NOMO-1 (cell line): Measurements from ENCODE around the gene HEBP1.
A peak's percentile ranks its signal among the peaks of the same experiment; 100 is the strongest.
"Not testable (repeated sequence)": the region's sequence is repeated elsewhere in the genome, so short reads cannot be mapped to it uniquely, and the experiment has no call there.

Experiments used
- DNase-seq, 2 experiments: peaks; one replicate each; lab custom pipeline; 2025; ENCODE audit not compliant: unreplicated experiment in 2 of 2; lab: John Stamatoyannopoulos, UW

The HEBP1 gene

GRCh38 chr12:12999959-13000615 lies at the start of gene HEBP1:
HEBP1 (minus strand) TSS chr12:13000265; CDS start chr12:13000114, 151 bp downstream.
- DNase-seq = peak; percentile 78 to 91

- DNase-seq = no peak
Observed at GRCh38 chr12:13049816-13050215, 49.8 kb upstream of the HEBP1 start.

GRCh38 chr12:13046964-13047363 lies 46.9 kb upstream of the HEBP1 start:
- DNase-seq = no peak

- no peak for DNase-seq
Observed at GRCh38 chr12:13045816-13046215, 45.8 kb upstream of the HEBP1 start.

GRCh38 chr12:13044906-13045299 lies 44.8 kb upstream of the HEBP1 start:
- DNase-seq = no peak

- DNase-seq = peak; percentile 44 to 47
Observed at GRCh38 chr12:13044002-13044905, 44.2 kb upstream of the HEBP1 start, which contains the start of gene FAM234B. FAM234B (plus strand) TSS chr12:13044381; CDS start chr12:13044404, 23 bp downstream.

GRCh38 chr12:13042666-13043230 lies 42.7 kb upstream of the HEBP1 start:
- DNase-seq = no peak

- no peak for DNase-seq
Observed at GRCh38 chr12:13041224-13041623, 41.2 kb upstream of the HEBP1 start.

GRCh38 chr12:13039328-13039956 lies 39.4 kb upstream of the HEBP1 start:
- DNase-seq = no peak

- DNase-seq = no peak
Observed at GRCh38 chr12:13038491-13039161, 38.6 kb upstream of the HEBP1 start.

GRCh38 chr12:13036881-13037280 lies 36.8 kb upstream of the HEBP1 start:
- DNase-seq = no peak

- DNase-seq = not testable (repeated sequence)
Observed at GRCh38 chr12:13035335-13035734, 35.3 kb upstream of the HEBP1 start.

GRCh38 chr12:13033476-13033875 lies 33.4 kb upstream of the HEBP1 start:
- no peak for DNase-seq

GRCh38 chr12:13032164-13032563 lies 32.1 kb upstream of the HEBP1 start:
- no peak for DNase-seq

- DNase-seq = no peak
Observed at GRCh38 chr12:13030541-13031291, 30.7 kb upstream of the HEBP1 start.

GRCh38 chr12:13028825-13029570 lies 28.9 kb upstream of the HEBP1 start:
- no peak for DNase-seq

- DNase-seq = no peak
Observed at GRCh38 chr12:13027508-13027907, 27.4 kb upstream of the HEBP1 start.

GRCh38 chr12:13027032-13027431 lies 27.0 kb upstream of the HEBP1 start:
- DNase-seq = no peak

GRCh38 chr12:13026286-13026685 lies 26.2 kb upstream of the HEBP1 start:
- no peak for DNase-seq
